IMR-90 (cell line): ENCODE measurements around the gene NFE2L1. TPM values are rescaled to one million over a fixed set of nuclear protein-coding genes. Genes with fewer than 3 reads are reported as not detected.

Source experiments
- ATAC-seq: fragments of 200-7000 bp; cut with Tn5 transposase; 2 replicates; pipeline ENCODE4 v1.9.1; 2020; ENCODE audit warnings: low read depth, mild to moderate bottlenecking, moderate library complexity
- BruUV-seq: library from RNA; stranded (reverse); fragments of 400-500 nt; replicated peaks from 2 replicates; lab custom pipeline; 2021; lab: Mats Ljungman, UMichigan
- CTCF ChIA-PET: fragments of 300-600 bp; formaldehyde crosslinking; extraction: SDS; loops from one replicate; lab custom pipeline; 2021; ENCODE audit warnings: antibody characterized with exemption; lab: Yijun Ruan, JAX
- POLR2A ChIA-PET: fragments of 300-600 bp; sonication (Branson Sonifier 250); formaldehyde crosslinking; loops from one replicate; lab custom pipeline; 2022; ENCODE audit warnings: antibody characterized with exemption; ENCODE audit not compliant: unreplicated experiment; lab: Charles Lee
- DNase-seq: peaks from one replicate; pipeline ENCODE4 v3.0.0; 2013
- H2AFZ ChIP-seq: replicated peaks from 2 replicates; pipeline ENCODE3; 2013; ENCODE audit warnings: low read length, mild to moderate bottlenecking; ENCODE audit not compliant: poor library complexity
- H2AK5ac ChIP-seq: 2 replicates; pipeline ENCODE4 v1.6.1; 2013; ENCODE audit warnings: low read depth, low read length, inconsistent platforms
- H2AK9ac ChIP-seq: replicated peaks from 2 replicates; pipeline ENCODE3; 2013; ENCODE audit warnings: mild to moderate bottlenecking, low read depth, low read length, moderate library complexity; ENCODE audit not compliant: poor library complexity
- H2BK120ac ChIP-seq: 2 replicates; pipeline ENCODE4 v1.6.1; 2013; ENCODE audit warnings: low read depth, low read length, inconsistent platforms
- H2BK15ac ChIP-seq: 3 replicates; pipeline ENCODE4 v1.6.1; 2013; ENCODE audit warnings: low read depth, low read length, inconsistent platforms
- H2BK20ac ChIP-seq: 2 replicates; pipeline ENCODE4 v1.6.1; 2013; ENCODE audit warnings: low read depth, mild to moderate bottlenecking, inconsistent platforms, low read length, moderate library complexity
- H2BK5ac ChIP-seq: 2 replicates; pipeline ENCODE4 v1.6.1; 2013; ENCODE audit warnings: mild to moderate bottlenecking, low read depth, low read length, inconsistent platforms; ENCODE audit not compliant: poor library complexity, severe bottlenecking
- H3K14ac ChIP-seq: replicated peaks from 2 replicates; pipeline ENCODE4 v1.6.1; 2013; ENCODE audit warnings: low read depth, low read length, inconsistent platforms
- H3K18ac ChIP-seq: 2 replicates; pipeline ENCODE4 v1.6.1; 2013; ENCODE audit warnings: low read depth, low read length, control low read depth
- H3K23ac ChIP-seq: 2 replicates; pipeline ENCODE4 v1.6.1; 2013; ENCODE audit warnings: low read depth, low read length, inconsistent platforms
- H3K27ac ChIP-seq: 2 replicates; pipeline ENCODE4 v1.5.1; 2013; ENCODE audit warnings: mild to moderate bottlenecking, control low read depth, low read length; ENCODE audit not compliant: insufficient read depth
- H3K27me3 ChIP-seq: 2 replicates; pipeline ENCODE4 v1.6.1; 2013; ENCODE audit warnings: low read length; ENCODE audit not compliant: control insufficient read depth, insufficient read depth
- H3K36me3 ChIP-seq: 2 replicates; pipeline ENCODE4 v1.6.1; 2013; ENCODE audit warnings: low read length, mixed read lengths; ENCODE audit not compliant: control insufficient read depth, insufficient read depth
- H3K4ac ChIP-seq: 2 replicates; pipeline ENCODE4 v1.6.1; 2013; ENCODE audit warnings: low read depth, low read length, inconsistent platforms
- H3K4me1 ChIP-seq: 2 replicates; pipeline ENCODE4 v1.6.1; 2013; ENCODE audit warnings: low read length, mixed read lengths; ENCODE audit not compliant: control insufficient read depth, insufficient read depth
- H3K4me2 ChIP-seq: 2 replicates; pipeline ENCODE4 v1.6.1; 2013; ENCODE audit warnings: low read depth, mild to moderate bottlenecking, control low read depth, low read length, moderate library complexity
- H3K4me3 ChIP-seq: 2 replicates; pipeline ENCODE4 v1.5.1; 2013; ENCODE audit warnings: low read depth, mild to moderate bottlenecking, control low read depth, low read length, moderate library complexity; ENCODE audit not compliant: insufficient read depth
- H3K56ac ChIP-seq: 2 replicates; pipeline ENCODE4 v1.6.1; 2013; ENCODE audit warnings: low read length, inconsistent platforms; ENCODE audit not compliant: insufficient read depth; ENCODE audit errors: extremely low read depth
- H3K79me1 ChIP-seq, 2 experiments: 2 replicates each; pipeline ENCODE4 v1.6.1; 2013; ENCODE audit warnings: low read length in 2 of 2, inconsistent platforms in 1 of 2, low read depth in 1 of 2
- H3K9ac ChIP-seq: 2 replicates; pipeline ENCODE4 v1.6.1; 2013; ENCODE audit warnings: low read depth, low read length, control low read depth
- H3K9me1 ChIP-seq: 2 replicates; pipeline ENCODE4 v1.6.1; 2013; ENCODE audit warnings: low read length, inconsistent platforms; ENCODE audit not compliant: insufficient read depth
- H3K9me3 ChIP-seq: 2 replicates; pipeline ENCODE4 v1.6.1; 2013; ENCODE audit warnings: low read length; ENCODE audit not compliant: control insufficient read depth, insufficient read depth
- H4K20me1 ChIP-seq: 2 replicates; pipeline ENCODE4 v1.6.1; 2013; ENCODE audit warnings: low read length, inconsistent platforms; ENCODE audit not compliant: insufficient read depth
- H4K5ac ChIP-seq: 2 replicates; pipeline ENCODE4 v1.6.1; 2013; ENCODE audit warnings: mild to moderate bottlenecking, low read depth, low read length, control low read depth
- H4K8ac ChIP-seq, 2 experiments: 2 replicates each; pipeline ENCODE4 v1.6.1; 2013; ENCODE audit warnings: low read depth in 2 of 2, low read length in 2 of 2, control low read depth in 1 of 2, inconsistent platforms in 1 of 2
- H4K91ac ChIP-seq: 2 replicates; pipeline ENCODE4 v1.6.1; 2013; ENCODE audit warnings: low read depth, low read length, inconsistent platforms; ENCODE audit not compliant: insufficient read depth
- BHLHE40 ChIP-seq: fragments of 150-350 bp; IDR thresholded peaks from 2 replicates; pipeline ENCODE4 v1.6.1; 2016; ENCODE audit warnings: mild to moderate bottlenecking, low read depth, low read length
- WGBS, 2 experiments: methylation state at CpG; one replicate each; pipeline versions ENCODE4 v1.1.5 to v1.1.7; 2013; ENCODE audit warnings: missing lambda C conversion rate in 2 of 2; ENCODE audit not compliant: insufficient read length in 1 of 2; ENCODE audit errors: extremely low coverage in 2 of 2; 5-methylcytosine and 5-hydroxymethylcytosine counted together
- dilution Hi-C: fragments of 300-500 bp; cut with HindIII; formaldehyde crosslinking; loops from one replicate; pipeline ENCODE4 v1.14.3; 2018; ENCODE audit warnings: low sequenced_read_pairs; ENCODE audit not compliant: unreplicated experiment
- in situ Hi-C: fragments of 300-500 bp; cut with MboI; formaldehyde crosslinking; loops from 3 replicates; pipeline ENCODE4 v1.14.3; 2019; ENCODE audit warnings: low sequenced_read_pairs, inconsistent platforms, mixed read lengths
- intact Hi-C: fragments of 100-400 bp; cut with micrococcal nuclease; formaldehyde crosslinking; loops from 2 replicates; pipeline ENCODE4 v1.10.0; 2022
- polyA plus RNA-seq, 3 experiments: library from polyadenylated mRNA; depleted of rRNA; stranded (reverse); fragments of >200 nt; gene quantifications; 2 replicates each; pipeline ENCODE4 v1.2.3, GENCODE V29; 2012; ENCODE audit warnings: low replicate concordance in 1 of 3
- total RNA-seq: library from RNA; depleted of rRNA; stranded (reverse); fragments of >200 nt; gene quantifications from 2 replicates; pipeline ENCODE4 v1.2.3, GENCODE V29; 2012

The NFE2L1 gene
- total and polyA plus RNA-seq, 2 of the 4 experiments (the other 2 are of a cell fraction) = 42.8 to 122 TPM

- H3K4me1 ChIP-seq = peaks cover 2% of the 10 kb centered on the region
- BruUV-seq = no TSS peak
- WGBS, 2 experiments = no CpG with 5 or more reads among the region's 1 CpG
- H3K9ac ChIP-seq = no peak overlapping the region; the same call in 1 of the 2 replicates
- H3K9me1 ChIP-seq = peaks cover 3% of the 10 kb centered on the region
- ChIA-PET POLR2A (no interaction called here), CTCF (interaction anchor here (1.1 kb wide), 1 partner anchor 13 kb away, joined by 3 read pairs; no protein-coding TSS in a partner anchor)
- intact Hi-C loops = no loop called here
- no peak overlapping the region for H4K8ac ChIP-seq
- H2AK5ac ChIP-seq = no peak overlapping the region
- in situ Hi-C loops = loop anchor here (5.0 kb wide), 1 partner anchor 34 kb away; no protein-coding TSS in a partner anchor
- DNase-seq (no peak), ATAC-seq (no peak)
- dilution Hi-C loops = no loop called here
- no peaks in the 10 kb centered on the region for H3K27me3 ChIP-seq
- H4K91ac ChIP-seq = no peak overlapping the region
- H2BK15ac ChIP-seq = no peak overlapping the region
- no peak overlapping the region for H3K4ac ChIP-seq
- H3K79me1 ChIP-seq = peaks cover 14 to 56% of the 10 kb centered on the region in 2 experiments
- no peak overlapping the region for H2BK120ac ChIP-seq
- H3K4me3 ChIP-seq = no peak overlapping the region
- peaks cover 5% of the 10 kb centered on the region; the same call in 1 of the 2 replicates for H4K20me1 ChIP-seq
- H2AFZ ChIP-seq = no peak overlapping the region
- no peak overlapping the region for H2AK9ac ChIP-seq
- no peak for TF ChIP-seq BHLHE40
- no peak overlapping the region for H2BK20ac ChIP-seq
- no peak overlapping the region for H3K27ac ChIP-seq
- no peak overlapping the region for H3K14ac ChIP-seq
- H3K9me3 ChIP-seq = no peaks in the 10 kb centered on the region
- peaks cover 36% of the 10 kb centered on the region for H3K36me3 ChIP-seq
- H3K23ac ChIP-seq = peak overlapping the region; percentile 4; the same call in 1 of the 2 replicates
- no peak overlapping the region for H4K5ac ChIP-seq
- no peak overlapping the region for H3K56ac ChIP-seq
- H2BK5ac ChIP-seq = no peak overlapping the region
- H3K4me2 ChIP-seq = no peak overlapping the region
- H3K18ac ChIP-seq = no peak overlapping the region
These were observed 18.5 kb downstream of the NFE2L1 start for GRCh38 chr17:48066656-48067055.
